NCI-H345 treated with DMSO at 0.1 percent for 48 hours (cell line): ENCODE measurements around the gene CARNS1.
A peak's percentile ranks its signal among the peaks of the same experiment; 100 is the strongest.
"Not testable (repeated sequence)": the region's sequence is repeated elsewhere in the genome, so short reads cannot be mapped to it uniquely, and the experiment has no call there.

Source experiments
- DNase-seq: peaks from one replicate; lab custom pipeline; 2025; ENCODE audit not compliant: unreplicated experiment; lab: John Stamatoyannopoulos, UW

The CARNS1 gene

DNA sequence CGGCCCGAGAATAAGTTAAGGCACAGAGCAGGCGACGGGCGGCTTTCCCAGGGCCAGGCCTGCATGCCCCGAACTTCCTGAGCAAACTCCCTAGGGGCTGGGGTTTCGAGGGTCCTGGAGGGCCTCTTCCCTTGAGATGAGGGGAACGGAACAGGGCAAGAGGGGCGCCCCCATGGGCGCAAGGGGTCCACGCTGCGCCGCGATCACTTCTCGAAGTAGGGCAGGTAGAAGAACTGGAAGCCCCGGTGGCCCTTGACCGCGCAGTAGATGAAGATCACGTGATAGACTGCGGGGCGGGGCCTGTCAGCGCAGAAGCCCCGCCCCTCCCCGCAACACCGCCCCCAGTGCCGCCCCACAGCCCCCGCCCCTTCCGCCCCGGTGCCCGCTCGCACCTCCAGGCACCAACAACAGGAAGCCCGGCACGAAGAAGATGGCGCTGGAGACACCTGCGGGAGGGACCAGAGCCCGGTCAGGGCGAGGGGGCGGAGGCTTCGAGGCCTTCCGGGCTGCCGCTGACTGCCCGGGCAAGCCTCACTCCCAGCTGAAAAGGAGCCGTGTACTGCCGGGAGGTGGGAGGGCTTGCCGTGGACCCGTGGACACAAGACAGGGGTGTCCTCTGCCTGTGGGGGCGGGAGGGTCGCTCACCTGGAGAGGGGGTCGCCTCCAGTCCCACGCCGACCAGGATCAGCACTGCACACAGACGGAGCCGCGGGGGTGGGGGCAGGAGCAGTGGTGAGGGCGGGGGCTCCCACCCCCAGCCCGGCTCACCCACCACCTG is 49.1 kb downstream of the CARNS1 start:
- peak; percentile 14 for DNase-seq

DNA sequence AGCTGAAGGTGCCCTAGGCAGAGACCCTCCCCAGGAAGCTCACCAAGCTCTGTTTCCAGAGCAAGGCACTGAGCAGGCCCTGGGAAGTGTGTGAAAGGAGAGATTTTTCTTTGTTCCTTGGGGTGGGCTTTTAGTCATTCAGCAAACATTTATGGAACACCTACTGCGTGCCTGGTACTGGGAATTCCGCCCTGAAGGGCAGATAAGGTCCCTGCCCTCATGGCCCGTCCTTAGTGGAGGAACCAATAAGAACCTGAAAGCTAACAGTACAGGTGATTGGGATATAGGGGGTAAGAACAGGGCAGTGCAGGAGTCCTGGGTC is 49.7 kb downstream of the CARNS1 start:
- DNase-seq, result no peak

- not testable (repeated sequence) for DNase-seq
Measured at GRCh38 chr11:67465530-67465929, 50.1 kb downstream of the CARNS1 start.

- no peak for DNase-seq
Measured at GRCh38 chr11:67466367-67466766, 50.9 kb downstream of the CARNS1 start.

DNA sequence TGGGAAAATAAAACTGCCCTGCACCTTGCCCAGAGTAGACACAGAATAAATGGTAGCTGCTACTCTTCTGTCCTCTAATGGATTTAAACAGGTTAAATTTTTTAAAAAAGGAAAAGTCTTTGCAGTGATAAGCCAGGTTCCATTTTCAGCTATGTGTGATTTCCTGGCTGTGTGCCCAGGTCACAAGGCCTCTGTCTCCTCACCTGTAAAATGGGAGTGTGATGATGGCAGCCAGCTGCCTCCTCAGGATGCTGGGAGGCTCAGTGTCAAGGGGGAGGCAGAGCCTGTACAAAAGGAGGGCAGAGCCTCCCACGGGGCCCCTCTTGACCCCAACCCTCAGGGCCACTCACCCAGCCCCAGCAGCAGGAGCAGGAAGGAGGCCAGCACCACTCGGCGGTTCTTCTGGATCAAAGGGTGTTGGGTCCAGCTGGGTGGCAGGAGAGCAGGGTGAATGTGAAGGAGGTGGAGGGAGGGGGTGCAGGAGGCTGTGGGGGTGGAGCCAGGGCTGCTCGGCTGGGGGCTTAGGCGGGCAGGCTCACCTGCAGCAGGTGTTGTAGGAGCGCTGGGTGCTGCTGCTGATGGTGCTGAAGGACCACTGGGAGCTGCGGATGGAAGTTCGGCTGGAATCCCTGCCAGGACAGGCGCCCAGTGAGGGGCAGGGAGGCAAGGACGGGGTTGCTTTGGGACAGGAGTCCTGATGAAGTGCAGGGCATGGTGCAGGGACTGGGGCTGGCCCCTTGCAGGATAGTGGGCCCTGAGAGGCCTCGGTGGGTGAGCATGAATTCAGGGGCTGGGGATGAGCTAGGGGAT is 51.7 kb downstream of the CARNS1 start:
- no peak for DNase-seq

- DNase-seq, result no peak
Measured at GRCh38 chr11:67468056-67468455, 52.6 kb downstream of the CARNS1 start.

GRCh38 chr11:67468456-67468758 is 52.9 kb downstream of the CARNS1 start:
- no peak for DNase-seq

- peak; percentile 78 for DNase-seq
Measured at GRCh38 chr11:67468759-67469507, 53.5 kb downstream of the CARNS1 start, which contains the start of gene TMEM134. Gene TMEM134, minus strand, starts transcription at chr11:67469251. Its CDS starts 59 bp downstream, at chr11:67469192.

GRCh38 chr11:67469508-67469811 is 54.0 kb downstream of the CARNS1 start:
- DNase-seq, result peak; percentile 67

GRCh38 chr11:67470337-67471002 is 55.0 kb downstream of the CARNS1 start:
- no peak for DNase-seq

DNA sequence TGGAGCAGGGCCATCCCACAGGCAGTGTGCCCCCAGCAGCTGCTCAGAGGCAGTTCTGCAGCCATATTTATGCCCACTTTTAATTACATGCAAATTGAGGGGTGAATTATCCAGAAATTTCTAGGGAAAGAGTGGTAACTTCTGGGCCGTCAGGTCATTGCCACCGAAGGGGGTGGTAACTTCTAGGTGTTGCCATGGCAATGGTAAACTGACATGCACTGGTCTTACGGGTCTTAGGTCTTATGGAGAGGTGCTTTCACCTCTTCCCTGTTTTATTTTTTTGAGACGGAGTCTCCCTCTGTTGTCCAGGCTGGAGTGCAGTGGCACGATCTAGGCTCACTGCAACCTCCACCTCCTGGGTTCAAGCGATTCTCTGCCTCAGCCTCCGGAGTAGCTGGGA is 57.4 kb downstream of the CARNS1 start:
- no peak for DNase-seq
